DOHH2 (cell line): ENCODE results near the gene AUTS2.

ENCODE experiments used
- CTCF ChIP-seq: fragments of 200-600 bp; sonication (generic); IDR thresholded peaks from one replicate; pipeline ENCODE4 v1.5.1; 2014; ENCODE audit warnings: antibody characterized with exemption, mild to moderate bottlenecking, low read depth, low read length; ENCODE audit not compliant: poor library complexity, severe bottlenecking
- EZH2phosphoT487 ChIP-seq: fragments of 200-600 bp; sonication (generic); IDR thresholded peaks from 2 replicates; pipeline ENCODE4 v1.6.1; 2017; ENCODE audit warnings: borderline replicate concordance, mild to moderate bottlenecking, antibody characterized with exemption, low read length, moderate library complexity, mixed read lengths

GRCh38 chr7:70782796-70783195, 1184.5 kb downstream of the AUTS2 start:
- TF ChIP-seq CTCF (no peak), EZH2phosphoT487 (no peak)
